HFFc6 (cell line): ENCODE results near the gene CDH18. TPM values are rescaled to one million over a fixed set of nuclear protein-coding genes. Genes with fewer than 3 reads are reported as not detected.

Experiments
- DNase-seq: peaks from one replicate; pipeline ENCODE4 v3.0.0-alpha.2; 2018
- H3K27ac Mint-ChIP-seq: 2 replicates; pipeline ENCODE4 v1.8.0; 2020; ENCODE audit warnings: mild to moderate bottlenecking, mixed read lengths
- H3K27me3 Mint-ChIP-seq: 2 replicates; pipeline ENCODE4 v1.8.0; 2021; ENCODE audit warnings: mild to moderate bottlenecking, moderate library complexity, mixed read lengths; ENCODE audit not compliant: insufficient read depth
- H3K36me3 Mint-ChIP-seq: 2 replicates; pipeline ENCODE4 v1.8.0; 2021; ENCODE audit warnings: low read depth, mixed read lengths
- H3K4me1 Mint-ChIP-seq: 2 replicates; pipeline ENCODE4 v1.8.0; 2020; ENCODE audit warnings: low read depth, mixed read lengths
- H3K4me3 Mint-ChIP-seq: 2 replicates; pipeline ENCODE4 v1.8.0; 2020; ENCODE audit warnings: mild to moderate bottlenecking, moderate library complexity, mixed read lengths
- H3K9me3 Mint-ChIP-seq: 2 replicates; pipeline ENCODE4 v1.8.0; 2020; ENCODE audit warnings: mild to moderate bottlenecking, mixed read lengths
- CTCF ChIP-seq: fragments of 200-600 bp; sonication (generic); IDR thresholded peaks from 2 replicates; pipeline ENCODE4 v1.5.0; 2021; ENCODE audit warnings: antibody characterized with exemption, mild to moderate bottlenecking
- total RNA-seq, 6 experiments: library from RNA; stranded (reverse); fragmentation: NEBNext Ultra II Directional; extraction: Animal tissue kit (Norgen Biotek cat#: 25700); gene quantifications; 2 replicates in 1 of 6; 3 replicates in 5 of 6; pipeline ENCODE4 v1.2.3, GENCODE V29; 2021

The CDH18 gene
- total RNA-seq, 6 experiments from 2014 or later: 0.38 to 0.72 (median 0.58) TPM; not detected in 1

- no peaks in the 10 kb centered on the region for H3K36me3 Mint-ChIP-seq
- H3K27me3 Mint-ChIP-seq: no peaks in the 10 kb centered on the region; the same call in 1 of the 2 replicates
- H3K4me3 Mint-ChIP-seq: no peak overlapping the region
- peaks cover 36% of the 10 kb centered on the region for H3K9me3 Mint-ChIP-seq
- TF ChIP-seq CTCF: no peak
- no peaks in the 10 kb centered on the region for H3K4me1 Mint-ChIP-seq
- H3K27ac Mint-ChIP-seq: no peak overlapping the region
- no peak for DNase-seq
Observed at GRCh38 chr5:19555436-19555835, 432.6 kb downstream of the CDH18 start.

GRCh38 chr5:19554524-19554923, 433.5 kb downstream of the CDH18 start:
- no peak for DNase-seq
- Mint-ChIP-seq H3K4me1 (no peaks in the 10 kb centered on the region), H3K27me3 (no peaks in the 10 kb centered on the region; the same call in 1 of the 2 replicates), H3K4me3 (no peak overlapping the region), H3K27ac (no peak overlapping the region), H3K36me3 (no peaks in the 10 kb centered on the region), H3K9me3 (peaks cover 30% of the 10 kb centered on the region)
- no peak for TF ChIP-seq CTCF

GRCh38 chr5:19547640-19548039, 440.4 kb downstream of the CDH18 start:
- Mint-ChIP-seq H3K4me3 (no peak overlapping the region), H3K36me3 (no peaks in the 10 kb centered on the region), H3K27me3 (no peaks in the 10 kb centered on the region), H3K27ac (no peak overlapping the region), H3K9me3 (peaks cover 20% of the 10 kb centered on the region), H3K4me1 (no peaks in the 10 kb centered on the region)
- no peak for DNase-seq
- TF ChIP-seq CTCF: no peak

- H3K9me3 Mint-ChIP-seq: peaks cover 17% of the 10 kb centered on the region
- no peak for DNase-seq
- no peaks in the 10 kb centered on the region for H3K36me3 Mint-ChIP-seq
- no peak overlapping the region for H3K27ac Mint-ChIP-seq
- H3K4me3 Mint-ChIP-seq: no peak overlapping the region
- no peaks in the 10 kb centered on the region for H3K27me3 Mint-ChIP-seq
- no peaks in the 10 kb centered on the region for H3K4me1 Mint-ChIP-seq
- TF ChIP-seq CTCF: no peak
Observed at GRCh38 chr5:19546521-19546920, 441.5 kb downstream of the CDH18 start.

- no peak overlapping the region for H3K27ac Mint-ChIP-seq
- TF ChIP-seq CTCF: no peak
- no peaks in the 10 kb centered on the region for H3K36me3 Mint-ChIP-seq
- peaks cover 13% of the 10 kb centered on the region for H3K9me3 Mint-ChIP-seq
- H3K4me1 Mint-ChIP-seq: no peaks in the 10 kb centered on the region
- H3K4me3 Mint-ChIP-seq: no peak overlapping the region
- no peaks in the 10 kb centered on the region for H3K27me3 Mint-ChIP-seq
- no peak for DNase-seq
Observed at GRCh38 chr5:19538607-19539006, 449.4 kb downstream of the CDH18 start.

GRCh38 chr5:19536387-19536786, 451.6 kb downstream of the CDH18 start:
- Mint-ChIP-seq H3K4me1 (no peaks in the 10 kb centered on the region), H3K9me3 (peaks cover 22% of the 10 kb centered on the region), H3K27me3 (no peaks in the 10 kb centered on the region), H3K4me3 (no peak overlapping the region), H3K27ac (no peak overlapping the region), H3K36me3 (no peaks in the 10 kb centered on the region)
- no peak for DNase-seq
- no peak for TF ChIP-seq CTCF
